ENCODE results near the gene ZNF285. TPM values are rescaled to one million over a fixed set of nuclear protein-coding genes. Genes with fewer than 3 reads are reported as not detected.

ZNF285 gene
- 0.82 and 2.9 TPM in 2 replicates for total RNA-seq

GRCh38 chr19:44401139-44402115 is at the start of gene ZNF285:
ZNF285 (minus strand) TSS chr19:44401608; CDS start chr19:44397213, 4,395 bp downstream.

GRCh38 chr19:44447916-44448674 is 46.7 kb upstream of the ZNF285 start, which contains the start of gene ZNF229:
ZNF229 (minus strand) TSS chr19:44448472; CDS start chr19:44442847, 5,625 bp downstream.

GRCh38 chr19:44356383-44357111 is 44.9 kb downstream of the ZNF285 start, which contains the start of gene ZNF112:
ZNF112 (minus strand) TSS chr19:44356680; CDS start chr19:44340539, 16,141 bp downstream.

Other genes starting within 250 kb of the ZNF285 start
- gene ZNF226, start 236.5 kb downstream of the ZNF285 start, total RNA-seq = 4.0 and 15.2 TPM in 2 replicates
- 5.1 and 8.1 TPM in 2 replicates for gene ZNF227, start 189.1 kb downstream of the ZNF285 start, total RNA-seq
- 0.35 and 0.60 TPM in 2 replicates for gene ZNF233, start 141.7 kb downstream of the ZNF285 start, total RNA-seq
- gene ZNF235, start 96.6 kb downstream of the ZNF285 start, total RNA-seq = 1.2 and 10.0 TPM in 2 replicates
- 2.6 and 3.6 TPM in 2 replicates for gene ZNF112, start 44.9 kb downstream of the ZNF285 start, total RNA-seq
- 3.7 and 4.2 TPM in 2 replicates for gene ZNF229, start 46.9 kb upstream of the ZNF285 start, total RNA-seq
- gene ZNF180, start 98.9 kb upstream of the ZNF285 start, total RNA-seq = 5.7 and 7.1 TPM in 2 replicates
- not detected in 2 replicates for gene CEACAM20, start 128.1 kb upstream of the ZNF285 start, total RNA-seq
- not detected in 2 replicates for gene IGSF23, start 212.0 kb upstream of the ZNF285 start, total RNA-seq
- gene PVR, start 242.3 kb upstream of the ZNF285 start, total RNA-seq = 16.8 and 42.7 TPM in 2 replicates